ENCODE measurements around the gene ZNF565. TPM values are rescaled to one million over a fixed set of nuclear protein-coding genes. Genes with fewer than 3 reads are reported as not detected.

Gene ZNF565
- total RNA-seq, 1 donor from 2014 or later, result 6.2 TPM

- H3K36me3 ChIP-seq, result no peaks in the 10 kb centered on the region
- H3K9me3 Mint-ChIP-seq, result no peaks in the 10 kb centered on the region
Observed at GRCh38 chr19:36151144-36152018, 63.1 kb downstream of the ZNF565 start.

GRCh38 chr19:36150586-36150985, 63.9 kb downstream of the ZNF565 start:
- peaks cover 25% of the 10 kb centered on the region for H3K36me3 Mint-ChIP-seq
- no peak overlapping the region for H3K27ac ChIP-seq

More at GRCh38 chr19:36151144-36152018, 63.1 kb downstream of the ZNF565 start:
- TF ChIP-seq CTCF (IDR thresholded peaks at IDR 0.05), result no peak
- no peak for TF ChIP-seq EZH2 (IDR thresholded peaks at IDR 0.05)
- TF ChIP-seq EZH2phosphoT487 (IDR thresholded peaks at IDR 0.05), result no peak
- Histone ChIP-seq H3K4me1 (peaks cover 4% of the 10 kb centered on the region), H3K9ac (no peak overlapping the region), H3K4me2 (no peak overlapping the region), H2AFZ (replicated peaks) (no peak overlapping the region), H3K27me3 (no peaks in the 10 kb centered on the region), H3K79me2 (ENCODE audit: low read depth) (no peaks in the 10 kb centered on the region), H3K9me3 (ENCODE audit: low read depth) (no peaks in the 10 kb centered on the region), H3K27ac (no peak overlapping the region), H4K20me1 (ENCODE audit: low read depth) (no peaks in the 10 kb centered on the region), H3K4me3 (no peak overlapping the region), H3F3A (ENCODE audit: low read depth) (no peaks in the 10 kb centered on the region)
- Mint-ChIP-seq H3K4me1 (peaks cover 10% of the 10 kb centered on the region), H3K4me3 (no peak overlapping the region), H3K27me3 (ENCODE audit: insufficient read depth, low read depth) (peaks cover 4% of the 10 kb centered on the region), H3K27ac (no peak overlapping the region), H3K36me3 (peaks cover 17% of the 10 kb centered on the region)
- no peak for DNase-seq (ENCODE audit: low spot score)

GRCh38 chr19:36149673-36150406, 64.6 kb downstream of the ZNF565 start:
- H3K27ac ChIP-seq, result no peak overlapping the region
- H3K27me3 ChIP-seq, result no peaks in the 10 kb centered on the region
- no peak overlapping the region for H3K4me2 ChIP-seq
- no peaks in the 10 kb centered on the region for H4K20me1 ChIP-seq (ENCODE audit: low read depth)
- Mint-ChIP-seq H3K4me1 (no peaks in the 10 kb centered on the region), H3K27ac (no peak overlapping the region), H3K36me3 (peaks cover 28% of the 10 kb centered on the region), H3K27me3 (ENCODE audit: insufficient read depth, low read depth) (peaks cover 6% of the 10 kb centered on the region), H3K9me3 (no peaks in the 10 kb centered on the region), H3K4me3 (no peak overlapping the region)
- no peaks in the 10 kb centered on the region for H3F3A ChIP-seq (ENCODE audit: low read depth)
- H3K4me1 ChIP-seq, result no peaks in the 10 kb centered on the region
- H3K4me3 ChIP-seq, result no peak overlapping the region
- H2AFZ ChIP-seq (replicated peaks), result no peak overlapping the region
- H3K79me2 ChIP-seq (ENCODE audit: low read depth), result no peaks in the 10 kb centered on the region
- DNase-seq (ENCODE audit: low spot score), result no peak
- H3K9me3 ChIP-seq (ENCODE audit: low read depth), result no peaks in the 10 kb centered on the region
- H3K36me3 ChIP-seq, result no peaks in the 10 kb centered on the region
- no peak overlapping the region for H3K9ac ChIP-seq
- TF ChIP-seq CTCF (IDR thresholded peaks at IDR 0.05) (no peak), EZH2 (IDR thresholded peaks at IDR 0.05) (no peak), EZH2phosphoT487 (IDR thresholded peaks at IDR 0.05) (no peak)

More at GRCh38 chr19:36150586-36150985, 63.9 kb downstream of the ZNF565 start:
- Mint-ChIP-seq H3K4me1 (peaks cover 5% of the 10 kb centered on the region), H3K4me3 (no peak overlapping the region), H3K9me3 (no peaks in the 10 kb centered on the region), H3K27ac (no peak overlapping the region), H3K27me3 (ENCODE audit: insufficient read depth, low read depth) (peaks cover 4% of the 10 kb centered on the region)
- Histone ChIP-seq H3K36me3 (no peaks in the 10 kb centered on the region), H3K4me2 (no peak overlapping the region), H3F3A (ENCODE audit: low read depth) (no peaks in the 10 kb centered on the region), H3K27me3 (no peaks in the 10 kb centered on the region), H3K79me2 (ENCODE audit: low read depth) (no peaks in the 10 kb centered on the region), H3K4me1 (no peaks in the 10 kb centered on the region), H4K20me1 (ENCODE audit: low read depth) (no peaks in the 10 kb centered on the region), H3K4me3 (no peak overlapping the region), H2AFZ (replicated peaks) (no peak overlapping the region), H3K9me3 (ENCODE audit: low read depth) (no peaks in the 10 kb centered on the region), H3K9ac (no peak overlapping the region)
- TF ChIP-seq EZH2 (IDR thresholded peaks at IDR 0.05) (no peak), EZH2phosphoT487 (IDR thresholded peaks at IDR 0.05) (no peak), CTCF (IDR thresholded peaks at IDR 0.05) (no peak)
- no peak for DNase-seq (ENCODE audit: low spot score)

Measured in neural progenitor cell (in vitro differentiated cells).